Fibroblast of skin of left biceps (primary cell): ENCODE measurements around the gene ADARB2.

Source experiments
- DNase-seq, 2 experiments: peaks; one replicate each; pipeline ENCODE4 v3.0.0-alpha.2; 2013; ENCODE audit warnings: low read depth in 2 of 2

The ADARB2 gene

DNA sequence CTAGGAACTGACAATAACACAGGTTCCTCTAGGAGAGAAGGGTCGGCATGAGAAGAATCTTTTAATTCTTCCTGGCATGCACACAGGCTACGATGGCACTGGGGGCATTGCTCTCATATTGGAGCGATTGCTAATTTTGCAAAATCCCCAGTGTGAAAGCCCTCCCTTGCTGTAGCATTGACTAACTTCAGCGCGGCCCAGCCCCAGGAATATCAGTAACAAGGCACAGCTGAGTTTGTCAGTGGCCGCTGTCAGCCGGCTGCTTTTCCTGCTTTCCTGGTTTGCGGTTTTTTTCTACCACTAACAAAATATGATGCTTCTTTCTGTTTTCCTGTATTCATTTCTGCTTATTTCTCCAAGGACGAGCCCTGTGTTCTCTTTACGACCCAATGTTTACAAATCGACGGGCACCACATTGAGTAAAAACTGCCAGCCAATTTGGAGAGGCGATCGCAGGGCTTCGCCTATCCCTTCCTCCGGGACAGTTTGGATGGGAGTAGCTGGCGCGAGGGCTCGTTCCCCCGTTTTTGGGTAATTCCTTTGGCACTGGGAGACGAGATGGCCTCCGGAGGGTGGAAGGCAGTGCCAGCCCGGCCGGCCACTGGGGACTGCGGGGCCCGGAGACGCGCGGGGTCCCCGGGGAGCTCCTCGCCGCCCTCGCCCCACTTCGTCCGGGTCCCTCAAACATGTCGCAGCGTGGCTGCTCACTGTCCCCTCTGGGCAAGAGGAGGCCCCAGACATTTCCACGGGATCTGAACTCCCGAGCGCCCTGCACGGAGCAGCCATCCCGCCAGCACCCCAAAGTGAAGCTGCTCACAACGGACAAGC lies 967 bp downstream of the ADARB2 start:
- no peak for DNase-seq

DNA sequence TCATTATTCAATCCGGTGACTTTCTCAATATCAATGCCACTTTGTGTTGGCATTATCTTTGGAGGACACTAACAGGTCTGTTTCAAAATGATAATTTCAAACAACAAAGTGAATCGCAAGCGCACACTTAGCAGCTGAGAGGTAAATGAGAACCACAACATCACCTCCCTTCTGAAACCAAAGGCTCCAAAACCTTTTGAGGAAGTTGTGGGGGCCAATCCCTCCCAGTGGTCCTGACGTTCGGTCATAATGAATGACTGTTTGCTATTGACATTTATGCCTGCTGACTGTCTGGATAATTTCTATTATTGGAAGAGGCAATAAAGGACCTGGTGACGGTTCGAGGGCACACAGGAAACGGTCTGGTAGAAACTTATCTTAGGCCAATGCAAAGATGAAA lies 1.8 kb downstream of the ADARB2 start:
- DNase-seq = no peak

DNA sequence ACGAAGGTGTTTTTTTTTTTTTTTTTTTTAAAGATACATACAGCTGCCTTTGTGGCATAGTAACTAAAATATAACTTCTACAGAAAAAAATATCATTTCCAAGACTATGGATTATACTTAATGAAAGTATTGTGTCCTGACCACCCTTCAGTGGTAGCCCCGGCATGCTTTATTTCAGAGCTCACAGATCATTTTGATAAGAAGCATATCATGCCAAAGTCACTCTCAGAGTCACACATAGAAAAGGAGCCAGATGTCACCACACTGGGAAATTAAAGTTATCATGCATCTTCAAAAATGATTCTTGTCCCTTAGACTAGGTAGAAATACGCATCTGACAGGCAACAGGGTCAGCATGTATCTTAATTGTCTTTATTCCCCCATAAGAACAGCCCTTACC lies 3.0 kb downstream of the ADARB2 start:
- DNase-seq = no peak

GRCh38 chr10:1733720-1734119 lies 3.6 kb downstream of the ADARB2 start:
- no peak for DNase-seq

- no peak for DNase-seq
Measured at GRCh38 chr10:1732564-1732996, 4.7 kb downstream of the ADARB2 start.

GRCh38 chr10:1731592-1731991 lies 5.7 kb downstream of the ADARB2 start:
- DNase-seq = no peak

DNA sequence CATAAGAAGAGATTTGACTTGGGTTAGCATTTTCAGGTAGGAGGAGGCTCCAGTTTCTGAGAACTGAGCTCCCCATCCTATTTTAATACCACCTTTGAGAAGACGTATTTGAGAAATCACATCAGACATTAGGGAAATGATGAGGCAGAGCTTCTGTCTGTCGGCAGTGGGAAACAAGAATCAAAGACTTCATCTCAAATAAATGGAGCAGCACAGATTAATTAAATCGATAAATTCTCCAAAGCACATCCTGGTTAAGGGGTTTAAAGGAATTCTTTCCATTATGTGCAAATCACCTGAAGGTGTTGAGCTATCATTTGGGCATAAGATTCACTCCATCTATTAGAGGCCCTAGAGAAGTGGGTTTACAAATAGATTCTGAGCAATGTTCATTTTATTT lies 7.6 kb downstream of the ADARB2 start:
- DNase-seq = no peak

- DNase-seq = no peak
Measured at GRCh38 chr10:1726861-1727260, 10.5 kb downstream of the ADARB2 start.

GRCh38 chr10:1724921-1725488 lies 12.3 kb downstream of the ADARB2 start:
- DNase-seq = no peak

DNA sequence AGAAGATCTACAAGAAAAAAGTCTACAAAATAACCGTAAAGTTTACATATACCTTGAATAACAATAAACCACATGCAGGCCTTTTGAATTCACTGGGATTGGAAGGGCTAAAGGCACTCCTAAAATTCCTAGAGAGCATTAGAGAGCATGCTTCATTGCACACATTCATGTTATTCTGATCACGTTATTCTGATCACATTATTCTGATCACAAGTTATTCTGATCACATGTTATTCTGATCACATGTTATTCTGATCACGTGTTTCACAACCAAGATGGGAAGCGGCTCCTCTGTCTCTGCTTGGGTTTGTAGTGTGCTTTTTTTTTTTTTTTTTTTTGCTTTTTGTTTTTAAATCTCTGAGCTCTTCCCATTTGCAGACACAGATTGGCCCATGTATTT lies 20.5 kb downstream of the ADARB2 start:
- no peak for DNase-seq

- DNase-seq = no peak
Measured at GRCh38 chr10:1715821-1716220, 21.5 kb downstream of the ADARB2 start.

DNA sequence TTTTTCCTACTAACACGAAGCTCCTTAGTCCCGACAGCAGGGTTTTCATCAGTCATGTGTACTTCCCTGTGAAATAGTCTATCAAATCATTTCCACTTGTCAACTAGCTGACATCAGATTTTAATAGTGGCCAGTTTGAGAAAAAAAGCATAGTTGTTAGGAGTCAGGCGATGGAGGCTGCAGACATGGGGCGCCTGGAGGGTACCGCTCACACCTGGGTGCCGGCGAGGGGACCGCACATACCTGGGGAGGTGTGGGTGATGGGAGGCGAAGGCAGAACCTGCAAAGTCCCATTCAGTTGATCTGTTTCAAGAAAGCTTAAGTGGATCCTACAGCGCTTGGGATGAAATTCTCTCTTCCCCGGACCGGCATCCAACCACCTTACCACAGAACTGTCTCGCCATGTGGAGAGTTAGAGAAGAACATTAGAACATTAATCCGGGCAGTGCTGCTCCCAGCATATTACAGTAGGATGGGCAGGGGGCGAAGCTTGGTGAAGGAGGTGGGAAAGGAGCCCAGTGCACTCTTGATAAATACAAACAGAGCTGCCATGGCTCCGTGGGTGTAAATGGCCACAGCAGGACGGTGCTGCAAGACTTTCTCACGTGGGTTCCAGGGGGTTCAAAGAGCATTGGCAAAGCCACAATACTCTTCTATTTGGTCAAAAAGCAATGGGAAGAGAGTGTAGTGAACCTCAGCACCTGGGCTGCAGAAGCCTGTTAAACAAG lies 24.2 kb downstream of the ADARB2 start:
- DNase-seq = no peak

DNA sequence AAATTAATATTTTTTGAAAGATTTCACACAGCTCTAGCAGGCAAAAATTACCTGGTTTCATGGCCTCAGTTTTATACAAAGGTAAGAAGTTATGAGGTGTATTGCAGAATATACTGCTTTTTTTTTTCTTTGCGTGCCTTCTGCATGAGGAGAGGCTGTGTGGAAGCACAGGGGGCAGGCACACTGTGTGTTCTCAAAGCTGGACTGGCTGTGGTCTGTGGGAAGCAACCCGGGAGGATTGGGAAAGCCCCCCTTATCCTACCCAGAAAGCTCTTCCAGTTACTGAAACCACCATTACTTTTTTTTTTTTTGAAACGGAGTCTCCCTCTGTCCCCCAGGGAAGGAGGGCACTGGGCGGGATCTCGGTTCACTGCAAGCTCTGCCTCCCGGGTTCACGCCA lies 25.0 kb downstream of the ADARB2 start:
- DNase-seq = no peak

DNA sequence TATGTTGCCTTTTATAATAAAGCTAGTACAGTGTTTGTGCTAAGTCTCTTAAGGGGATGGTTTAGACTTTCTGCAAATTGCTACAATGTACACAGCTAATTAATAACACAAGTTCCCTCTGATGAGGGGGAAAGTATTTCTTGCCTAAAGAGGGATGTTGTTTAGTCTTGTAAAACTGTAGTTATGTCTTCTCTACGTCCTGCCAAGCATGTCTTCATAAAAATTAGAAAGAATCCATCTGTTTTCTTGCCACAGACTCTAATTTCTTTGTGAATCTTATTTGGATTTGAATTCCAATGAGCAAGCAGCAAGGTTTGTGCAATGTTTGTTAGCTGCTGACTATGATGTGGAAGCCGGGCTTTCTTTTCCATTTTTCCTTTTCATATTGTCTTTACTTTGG lies 28.2 kb downstream of the ADARB2 start:
- DNase-seq = no peak

GRCh38 chr10:1708746-1709145 lies 28.6 kb downstream of the ADARB2 start:
- no peak for DNase-seq

- no peak for DNase-seq
Measured at GRCh38 chr10:1706711-1707110, 30.6 kb downstream of the ADARB2 start.

DNA sequence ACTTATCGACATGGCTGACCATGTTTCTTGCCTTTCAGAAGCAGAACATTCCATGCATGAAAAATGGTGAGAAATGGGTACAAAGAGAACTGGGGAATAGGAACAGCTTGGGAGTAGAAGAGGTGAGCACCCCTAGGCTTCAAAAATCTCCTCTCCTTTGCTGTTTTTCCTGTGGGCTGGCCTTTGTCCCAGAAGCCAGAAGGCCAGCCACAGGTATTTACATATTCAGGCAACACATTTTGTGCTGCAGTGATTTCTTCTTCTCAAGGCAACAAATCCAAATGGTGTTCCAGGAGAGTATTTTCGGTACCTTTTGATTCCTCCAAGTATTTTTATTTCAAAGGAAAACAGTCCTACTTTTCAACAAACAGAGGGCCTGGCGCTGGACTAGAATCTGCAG lies 31.1 kb downstream of the ADARB2 start:
- DNase-seq = no peak

DNA sequence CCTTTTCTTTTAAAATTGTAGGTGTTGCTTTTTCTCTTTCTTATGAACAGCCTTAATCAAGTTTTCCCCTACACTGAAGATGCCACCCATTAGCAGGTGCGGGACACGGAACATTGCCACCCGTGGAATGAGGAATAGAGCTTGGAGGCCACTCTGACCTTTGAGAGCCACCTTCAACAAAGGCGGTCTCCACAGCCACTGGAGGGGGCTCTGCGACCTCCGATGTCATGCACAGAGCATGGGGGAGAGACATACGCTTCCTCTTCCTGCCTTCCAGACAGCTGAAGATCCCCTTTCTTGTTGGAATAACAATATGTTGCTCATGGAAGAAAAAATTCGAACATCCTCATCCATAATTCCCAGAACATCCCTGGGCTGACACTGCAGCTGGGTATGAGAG lies 39.1 kb downstream of the ADARB2 start:
- DNase-seq = no peak

DNA sequence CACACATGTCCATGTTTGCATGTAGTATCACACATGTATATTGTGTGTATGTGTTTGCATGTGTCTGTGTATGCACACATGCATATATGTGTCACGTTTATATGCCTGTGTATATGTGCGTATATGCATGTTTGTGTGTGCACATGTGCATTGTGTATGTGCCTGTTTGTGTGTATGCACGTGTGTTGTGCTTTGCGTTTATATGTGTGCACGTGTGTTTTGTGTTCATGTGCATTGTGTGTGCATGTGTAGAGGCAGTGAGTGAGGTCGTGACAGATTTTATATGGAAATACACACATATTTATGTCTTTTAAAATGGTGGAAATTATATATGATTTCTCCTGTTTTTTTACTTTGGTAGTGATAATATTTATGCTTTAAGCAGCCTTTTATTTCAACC lies 41.2 kb downstream of the ADARB2 start:
- DNase-seq = no peak

DNA sequence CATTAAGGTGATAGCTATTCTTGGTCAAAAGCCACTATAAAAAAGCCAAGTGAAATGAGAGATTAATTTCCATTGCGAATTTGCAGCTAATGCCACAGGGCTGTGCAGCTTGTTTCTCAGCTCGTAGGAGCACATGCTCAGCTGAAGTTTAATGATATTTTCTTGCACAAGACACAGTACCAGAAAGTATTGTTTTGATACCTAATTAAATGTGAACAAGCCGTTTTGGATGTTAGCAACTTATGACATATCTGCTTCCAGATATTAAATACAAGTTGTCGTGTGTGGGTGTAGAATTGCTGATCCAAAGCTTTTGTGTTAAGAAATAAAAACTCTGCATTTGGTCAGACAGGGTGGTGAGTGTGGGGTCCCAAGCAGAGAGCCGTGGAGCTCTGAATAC lies 47.2 kb downstream of the ADARB2 start:
- no peak for DNase-seq

GRCh38 chr10:1688531-1688930 lies 48.8 kb downstream of the ADARB2 start:
- DNase-seq = no peak

GRCh38 chr10:1687623-1688150 lies 49.6 kb downstream of the ADARB2 start:
- no peak for DNase-seq

DNA sequence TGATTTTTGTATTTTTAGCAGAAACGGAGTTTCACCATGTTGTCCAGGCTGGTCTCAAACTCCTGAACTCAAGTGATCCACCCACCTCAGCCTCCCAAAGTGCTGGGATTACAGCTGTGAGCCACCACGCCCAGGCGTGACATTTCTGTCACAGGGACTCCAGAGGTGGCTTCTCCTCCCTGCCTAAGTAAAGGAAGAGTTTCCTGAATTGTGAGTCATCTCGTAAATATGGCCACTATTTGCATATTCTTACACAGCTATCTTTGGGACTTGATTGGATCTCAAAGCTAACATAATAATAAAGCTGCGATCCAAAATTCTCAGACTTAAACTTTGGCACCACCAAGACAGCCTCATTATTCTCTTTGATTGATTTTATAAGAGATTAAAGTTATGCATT lies 50.1 kb downstream of the ADARB2 start:
- no peak for DNase-seq
